PC-3 (cell line): Measurements from ENCODE around the gene DYNC1LI1. TPM values are rescaled to one million over a fixed set of nuclear protein-coding genes. Genes with fewer than 3 reads are reported as not detected.

Source experiments
- ATAC-seq: fragments of 200-7000 bp; cut with Tn5 transposase; 2 replicates; pipeline ENCODE4 v1.9.1; 2020; ENCODE audit warnings: mild to moderate bottlenecking, moderate library complexity
- BruUV-seq: library from RNA; stranded (reverse); fragments of 400-500 nt; replicated peaks from 2 replicates; lab custom pipeline; 2021; lab: Mats Ljungman, UMichigan
- CTCF ChIA-PET: fragments of 300-600 bp; sonication (Branson Sonifier 250); formaldehyde crosslinking; loops from one replicate; lab custom pipeline; 2022; ENCODE audit warnings: antibody characterized with exemption; lab: Charles Lee
- POLR2A ChIA-PET: fragments of 300-600 bp; sonication (Branson Sonifier 250); formaldehyde crosslinking; loops from one replicate; lab custom pipeline; 2022; ENCODE audit warnings: antibody characterized with exemption; ENCODE audit not compliant: unreplicated experiment; lab: Charles Lee
- DNase-seq: peaks from one replicate; pipeline ENCODE4 v3.0.0-alpha.2; 2015
- H2AFZ ChIP-seq: fragments of 300-600 bp; sonication (generic); 2 replicates; pipeline ENCODE4 v1.6.0; 2016; ENCODE audit warnings: antibody characterized with exemption, low read length
- H3F3A ChIP-seq: fragments of 300-600 bp; sonication (generic); one replicate; pipeline ENCODE4 v1.6.0; 2017; ENCODE audit warnings: antibody characterized with exemption, low read length, control low read depth, mild to moderate bottlenecking; ENCODE audit not compliant: unreplicated experiment
- H3K27ac ChIP-seq: fragments of 300-600 bp; sonication (generic); 2 replicates; pipeline ENCODE4 v1.5.1; 2016; ENCODE audit warnings: mild to moderate bottlenecking, low read length
- H3K27me3 ChIP-seq: fragments of 300-600 bp; sonication (generic); 2 replicates; pipeline ENCODE4 v1.6.1; 2016; ENCODE audit warnings: low read length, mixed read lengths
- H3K36me3 ChIP-seq: fragments of 300-600 bp; sonication (generic); 2 replicates; pipeline ENCODE4 v1.6.1; 2016; ENCODE audit warnings: low read depth, mixed run types, low read length, mixed read lengths
- H3K4me1 ChIP-seq: fragments of 300-600 bp; sonication (generic); 2 replicates; pipeline ENCODE4 v1.5.1; 2016; ENCODE audit warnings: low read length; ENCODE audit not compliant: insufficient read depth
- H3K4me2 ChIP-seq: fragments of 300-600 bp; sonication (generic); 2 replicates; pipeline ENCODE4 v1.6.0; 2016; ENCODE audit warnings: low read length
- H3K4me3 ChIP-seq: fragments of 300-600 bp; sonication (generic); 2 replicates; pipeline ENCODE4 v1.5.1; 2016; ENCODE audit warnings: mild to moderate bottlenecking, low read length, mixed read lengths
- H3K79me2 ChIP-seq: fragments of 300-600 bp; sonication (generic); 2 replicates; pipeline ENCODE4 v1.6.1; 2017; ENCODE audit warnings: low read length, mixed read lengths
- H3K9ac ChIP-seq: fragments of 300-600 bp; sonication (generic); 2 replicates; pipeline ENCODE4 v1.6.0; 2016; ENCODE audit warnings: mild to moderate bottlenecking, low read length
- H3K9me2 ChIP-seq: fragments of 300-600 bp; sonication (generic); replicated peaks from 2 replicates; pipeline ENCODE4 v1.6.1; 2016; ENCODE audit warnings: mixed run types, low read length, mixed read lengths
- H3K9me3 ChIP-seq: fragments of 300-600 bp; sonication (generic); 2 replicates; pipeline ENCODE4 v1.6.1; 2016; ENCODE audit warnings: low read length, mixed read lengths
- H4K20me1 ChIP-seq: fragments of 300-600 bp; sonication (generic); 2 replicates; pipeline ENCODE4 v1.6.1; 2016; ENCODE audit warnings: low read length, mixed read lengths
- CTCF ChIP-seq: fragments of 300-600 bp; sonication (generic); conservative IDR thresholded peaks from 2 replicates; pipeline ENCODE4 v1.5.1; 2017; ENCODE audit warnings: antibody characterized with exemption, low read depth, mild to moderate bottlenecking, low read length
- EZH2 ChIP-seq: fragments of 300-600 bp; sonication (generic); IDR thresholded peaks from one replicate; pipeline ENCODE4 v1.6.1; 2017; ENCODE audit warnings: antibody characterized with exemption, mild to moderate bottlenecking, low read length; ENCODE audit not compliant: unreplicated experiment
- EZH2phosphoT487 ChIP-seq: fragments of 300-600 bp; sonication (generic); IDR thresholded peaks from 2 replicates; pipeline ENCODE4 v1.6.1; 2018; ENCODE audit warnings: mild to moderate bottlenecking, antibody characterized with exemption, low read length, borderline replicate concordance
- intact Hi-C: fragments of 100-400 bp; cut with micrococcal nuclease; formaldehyde crosslinking; loops from 2 replicates; pipeline ENCODE4 v1.9.0; 2023
- total RNA-seq: library from RNA; depleted of rRNA; stranded (reverse); fragments of >200 nt; gene quantifications from 2 replicates; pipeline ENCODE4 v1.2.3, GENCODE V29; 2014

DYNC1LI1 gene
- total RNA-seq, 1 experiment from 2014 or later = 44.2 TPM

DNA sequence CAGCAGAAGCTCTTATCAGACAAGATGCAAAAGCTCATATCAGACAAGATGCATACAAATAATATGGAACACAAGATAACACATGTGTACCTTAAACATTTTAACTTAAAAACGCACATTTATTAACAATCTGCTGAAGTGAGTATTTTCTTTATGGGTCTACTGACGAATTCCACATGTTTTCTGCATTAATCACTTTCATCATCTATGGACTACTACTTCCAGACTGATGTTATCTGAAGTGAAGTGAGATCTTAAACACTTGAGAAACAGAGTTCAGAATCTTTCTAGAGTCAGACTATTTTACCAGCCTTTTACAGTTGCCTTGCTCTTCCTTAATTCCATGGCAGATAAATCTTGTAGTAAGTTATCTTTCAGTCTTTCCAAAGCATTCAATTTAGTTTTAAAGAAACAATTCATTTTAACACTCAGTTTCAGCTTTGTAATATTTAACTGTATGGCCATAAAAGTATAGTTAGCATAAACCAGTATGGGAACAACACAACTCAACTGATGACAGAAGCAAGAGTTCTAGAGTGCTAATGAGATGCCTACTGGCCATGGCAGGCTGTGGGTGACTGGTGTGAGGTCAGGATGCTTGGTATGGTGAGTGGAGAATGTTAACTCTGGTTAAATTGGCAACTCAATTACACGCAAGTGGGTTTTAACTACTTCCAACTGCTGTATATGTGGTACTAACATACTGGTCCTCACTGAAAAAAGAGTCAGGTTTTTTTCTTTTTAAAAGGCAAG, 77.8 kb downstream of the DYNC1LI1 start:
- TF ChIP-seq EZH2 (no peak), EZH2phosphoT487 (no peak), CTCF (no peak)
- Histone ChIP-seq H3F3A (no peaks in the 10 kb centered on the region), H3K27ac (no peak overlapping the region), H3K79me2 (0 out of 2 replicates have a peak, but pooled peaks cover 10% of the 10 kb centered on the region), H3K4me1 (no peaks in the 10 kb centered on the region), H3K4me3 (no peak overlapping the region), H3K9me2 (no peaks in the 10 kb centered on the region), H3K4me2 (no peak overlapping the region), H3K27me3 (no peaks in the 10 kb centered on the region), H3K9me3 (no peaks in the 10 kb centered on the region), H3K36me3 (no peaks in the 10 kb centered on the region; the same call in 1 of the 2 replicates), H4K20me1 (no peaks in the 10 kb centered on the region), H3K9ac (no peak overlapping the region), H2AFZ (no peak overlapping the region)
- DNase-seq (no peak), ATAC-seq (no peak)
- CTCF ChIA-PET = no interaction called here
- intact Hi-C loops = no loop called here
- BruUV-seq = no TSS peak
- POLR2A ChIA-PET = no interaction called here

- no peak for DNase-seq
- Histone ChIP-seq H3K36me3 (no peaks in the 10 kb centered on the region; the same call in 1 of the 2 replicates), H2AFZ (no peak overlapping the region), H3K9me2 (no peaks in the 10 kb centered on the region), H3K27ac (no peak overlapping the region), H3K4me1 (no peaks in the 10 kb centered on the region), H3K9me3 (no peaks in the 10 kb centered on the region), H3K4me2 (no peak overlapping the region), H3K27me3 (no peaks in the 10 kb centered on the region), H3K9ac (no peak overlapping the region), H3K79me2 (0 out of 2 replicates have a peak, but pooled peaks cover 8% of the 10 kb centered on the region), H3K4me3 (no peak overlapping the region), H4K20me1 (no peaks in the 10 kb centered on the region), H3F3A (no peaks in the 10 kb centered on the region)
- BruUV-seq = no TSS peak
- ChIA-PET CTCF (no interaction called here), POLR2A (no interaction called here)
- intact Hi-C loops = no loop called here
- no peak for ATAC-seq
- no peak for TF ChIP-seq EZH2phosphoT487
- TF ChIP-seq EZH2 = no peak
- TF ChIP-seq CTCF = no peak
Measured at GRCh38 chr3:32488474-32489008, 82.1 kb downstream of the DYNC1LI1 start.
